T-helper 2 cell treated with Interferon-gamma antibody and Interleukin-4, amounts not matched to agents 100 ng/mL and 5 ng/mL, for 36 hours (primary cell): ENCODE data around the gene OAS3. TPM values are rescaled to one million over a fixed set of nuclear protein-coding genes. Genes with fewer than 3 reads are reported as not detected.
"Not testable (repeated sequence)": the region's sequence is repeated elsewhere in the genome, so short reads cannot be mapped to it uniquely, and the experiment has no call there.

Experiments used
- intact Hi-C: fragments of 100-400 bp; cut with micrococcal nuclease; formaldehyde crosslinking; loops from one replicate; pipeline ENCODE4 v1.15.1; 2023
- total RNA-seq: library from RNA; stranded (reverse); gene quantifications from 2 replicates; pipeline ENCODE4 v1.2.3, GENCODE V29; 2022

OAS3 gene
- total RNA-seq, 1 donor from 2014 or later, result 117 TPM

- intact Hi-C loops, result not testable (repeated sequence)
Observed at GRCh38 chr12:112926416-112927033, 11.7 kb upstream of the OAS3 start.

GRCh38 chr12:112927475-112927874 is 10.8 kb upstream of the OAS3 start:
- intact Hi-C loops, result no loop called here

GRCh38 chr12:112927925-112928324 is 10.3 kb upstream of the OAS3 start:
- intact Hi-C loops, result no loop called here

- intact Hi-C loops, result no loop called here
Observed at GRCh38 chr12:112928978-112929377, 9.3 kb upstream of the OAS3 start.

GRCh38 chr12:112929715-112930114 is 8.6 kb upstream of the OAS3 start:
- intact Hi-C loops, result no loop called here

GRCh38 chr12:112930350-112930749 is 7.9 kb upstream of the OAS3 start:
- intact Hi-C loops, result no loop called here

- intact Hi-C loops, result no loop called here
Observed at GRCh38 chr12:112932485-112933128, 5.7 kb upstream of the OAS3 start.

GRCh38 chr12:112933129-112933505 is 5.2 kb upstream of the OAS3 start:
- intact Hi-C loops, result no loop called here

GRCh38 chr12:112936264-112936663 is 2.0 kb upstream of the OAS3 start:
- intact Hi-C loops, result no loop called here

GRCh38 chr12:112936927-112937326 is 1.3 kb upstream of the OAS3 start:
- intact Hi-C loops, result no loop called here

GRCh38 chr12:112938751-112939150 is 477 bp downstream of the OAS3 start:
- intact Hi-C loops, result loop anchor here (1.0 to 2.0 kb wide), 2 partner anchors 32 to 40 kb away; partner anchors contain the start of genes OAS1 and OAS2

GRCh38 chr12:112939761-112940381 is 1.6 kb downstream of the OAS3 start:
- intact Hi-C loops, result loop anchor here (2.0 kb wide), 1 partner anchor 33 kb away; the partner anchor contains the start of gene OAS1

- intact Hi-C loops, result no loop called here
Observed at GRCh38 chr12:112941528-112942335, 3.5 kb downstream of the OAS3 start.

- intact Hi-C loops, result no loop called here
Observed at GRCh38 chr12:112942572-112942971, 4.3 kb downstream of the OAS3 start.

- intact Hi-C loops, result no loop called here
Observed at GRCh38 chr12:112944024-112944690, 5.9 kb downstream of the OAS3 start.

- intact Hi-C loops, result no loop called here
Observed at GRCh38 chr12:112945515-112945914, 7.2 kb downstream of the OAS3 start.

GRCh38 chr12:112946236-112947000 is 8.1 kb downstream of the OAS3 start:
- intact Hi-C loops, result no loop called here

GRCh38 chr12:112947314-112947713 is 9.0 kb downstream of the OAS3 start:
- intact Hi-C loops, result no loop called here

- intact Hi-C loops, result no loop called here
Observed at GRCh38 chr12:112947761-112948160, 9.5 kb downstream of the OAS3 start.

GRCh38 chr12:112948806-112949205 is 10.5 kb downstream of the OAS3 start:
- intact Hi-C loops, result no loop called here

GRCh38 chr12:112950701-112951100 is 12.4 kb downstream of the OAS3 start:
- intact Hi-C loops, result no loop called here
